AG09319 (cell line): ENCODE data around the gene RBM44.

Experiments used
- DNase-seq: peaks from one replicate; pipeline ENCODE4 v3.0.0-alpha.2; 2010; ENCODE audit warnings: low read depth; ENCODE audit errors: extremely low read depth
- CTCF ChIP-seq: IDR thresholded peaks from 2 replicates; pipeline ENCODE4 v1.5.1; 2011; ENCODE audit warnings: low read depth, mild to moderate bottlenecking, inconsistent platforms, low read length, moderate library complexity

The RBM44 gene

GRCh38 chr2:237868631-237869342 lies 70.2 kb downstream of the RBM44 start:
- no peak for DNase-seq
- TF ChIP-seq CTCF: no peak

- no peak for TF ChIP-seq CTCF
- no peak for DNase-seq
Observed at GRCh38 chr2:237869343-237870102, 70.9 kb downstream of the RBM44 start.

GRCh38 chr2:237870126-237870525 lies 71.5 kb downstream of the RBM44 start:
- no peak for DNase-seq
- TF ChIP-seq CTCF: no peak

- TF ChIP-seq CTCF: no peak
- no peak for DNase-seq
Observed at GRCh38 chr2:237870754-237871651, 72.4 kb downstream of the RBM44 start.

GRCh38 chr2:237872178-237872887 lies 73.8 kb downstream of the RBM44 start:
- TF ChIP-seq CTCF: no peak
- DNase-seq: no peak

GRCh38 chr2:237873421-237873831 lies 74.8 kb downstream of the RBM44 start:
- TF ChIP-seq CTCF: no peak
- DNase-seq: no peak
